Hematopoietic multipotent progenitor cell (in vitro differentiated cells): ENCODE measurements around the gene ENTPD8. TPM values are rescaled to one million over a fixed set of nuclear protein-coding genes. Genes with fewer than 3 reads are reported as not detected.
A peak's percentile ranks its signal among the peaks of the same experiment; 100 is the strongest.

Experiments used
- DNase-seq, 3 donors: peaks; one replicate each; pipeline ENCODE4 v3.0.0-alpha.2; 2011 to 2015; ENCODE audit warnings: low read depth in 2 of 3, low spot score in 2 of 3
- total RNA-seq: library from RNA; depleted of rRNA; stranded (reverse); fragments of >200 nt; gene quantifications from one replicate; pipeline ENCODE4 v1.2.3, GENCODE V29; 2012

Gene ENTPD8
- total RNA-seq, 1 donor, result 0.27 TPM

GRCh38 chr9:137449931-137450538 lies 8.9 kb upstream of the ENTPD8 start:
- DNase-seq, result no peak

GRCh38 chr9:137449081-137449844 lies 8.1 kb upstream of the ENTPD8 start:
- no peak for DNase-seq

- no peak for DNase-seq
Observed at GRCh38 chr9:137448602-137448962, 7.4 kb upstream of the ENTPD8 start.

GRCh38 chr9:137447722-137448601 lies 6.8 kb upstream of the ENTPD8 start:
- DNase-seq, result no peak

GRCh38 chr9:137446851-137447471 lies 5.8 kb upstream of the ENTPD8 start:
- DNase-seq, result no peak

GRCh38 chr9:137445930-137446431 lies 4.8 kb upstream of the ENTPD8 start:
- DNase-seq, result no peak

GRCh38 chr9:137445275-137445807 lies 4.2 kb upstream of the ENTPD8 start:
- peak; percentile 74 to 92 (median 85) for DNase-seq

GRCh38 chr9:137444106-137444790 lies 3.1 kb upstream of the ENTPD8 start:
- no peak for DNase-seq

- DNase-seq, result no peak
Observed at GRCh38 chr9:137441935-137442321, 771 bp upstream of the ENTPD8 start.

GRCh38 chr9:137439158-137439714 lies 1.9 kb downstream of the ENTPD8 start:
- no peak for DNase-seq

- no peak for DNase-seq
Observed at GRCh38 chr9:137438591-137439157, 2.5 kb downstream of the ENTPD8 start.

GRCh38 chr9:137437691-137438590 lies 3.2 kb downstream of the ENTPD8 start:
- DNase-seq, result no peak

- DNase-seq, result no peak
Observed at GRCh38 chr9:137436761-137437600, 4.2 kb downstream of the ENTPD8 start.

- DNase-seq, result peak in 1 of 3 donors; percentile 50
Observed at GRCh38 chr9:137435980-137436760, 5.0 kb downstream of the ENTPD8 start.

- no peak for DNase-seq
Observed at GRCh38 chr9:137435381-137435891, 5.7 kb downstream of the ENTPD8 start.
